SK-N-SH (cell line): ENCODE data around the gene SLC25A51. TPM values are rescaled to one million over a fixed set of nuclear protein-coding genes. Genes with fewer than 3 reads are reported as not detected.

Experiments
- CTCF ChIA-PET: fragments of 300-600, 350-600 bp; formaldehyde crosslinking; extraction: SDS; loops from one replicate; lab custom pipeline; 2021; lab: Yijun Ruan, JAX
- POLR2A ChIA-PET: fragments of 350-600 bp; sonication (Branson Sonifier 250); formaldehyde crosslinking; extraction: SDS; loops from one replicate; lab custom pipeline; 2020; ENCODE audit warnings: antibody characterized with exemption, inconsistent platforms; lab: Yijun Ruan, JAX
- DNase-seq: peaks from one replicate; pipeline ENCODE4 v3.0.0; 2012
- H2AFZ ChIP-seq: fragments of 200-600 bp; sonication (generic); 2 replicates; pipeline ENCODE4 v1.8.1; 2016; ENCODE audit warnings: antibody characterized with exemption, mild to moderate bottlenecking, low read depth
- H3F3A ChIP-seq: fragments of 200-600 bp; sonication (generic); replicated peaks from 2 replicates; pipeline ENCODE3; 2016; ENCODE audit warnings: antibody characterized with exemption, mild to moderate bottlenecking; ENCODE audit not compliant: insufficient read depth
- H3K27ac ChIP-seq, 2 experiments: fragments of 200-500 bp in 1 of 2; fragments of 200-600 bp in 1 of 2; sonication (Bioruptor generic) in 1 of 2; sonication (generic), shearing (Covaris generic) in 1 of 2; 2 replicates each; pipeline versions ENCODE4 v1.5.1 to v1.6.1; 2014 to 2016; ENCODE audit warnings: low read depth in 2 of 2, inconsistent platforms in 1 of 2, low read length in 1 of 2, mild to moderate bottlenecking in 1 of 2, mixed read lengths in 1 of 2
- H3K27me3 ChIP-seq: fragments of 200-600 bp; sonication (generic), shearing (Covaris generic); 2 replicates; pipeline ENCODE4 v1.6.1; 2016; ENCODE audit warnings: mixed run types; ENCODE audit not compliant: insufficient read depth
- H3K36me3 ChIP-seq, 2 experiments: fragments of 200-500 bp in 1 of 2; fragments of 200-600 bp in 1 of 2; sonication (Bioruptor generic) in 1 of 2; sonication (generic) in 1 of 2; replicated peaks in 1 of 2; 2 replicates each; pipeline versions ENCODE3 to v1.5.1; 2014 to 2016; ENCODE audit warnings: low read length in 1 of 2, mild to moderate bottlenecking in 1 of 2; ENCODE audit not compliant: insufficient read depth in 2 of 2, control insufficient read depth in 1 of 2
- H3K4me1 ChIP-seq, 2 experiments: fragments of 200-500 bp in 1 of 2; fragments of 200-600 bp in 1 of 2; sonication (Bioruptor generic) in 1 of 2; sonication (generic), shearing (Covaris generic) in 1 of 2; 2 replicates each; pipeline versions ENCODE4 v1.5.1 to v1.6.1; 2014 to 2016; ENCODE audit warnings: low read depth in 1 of 2, low read length in 1 of 2, mixed run types in 1 of 2; ENCODE audit not compliant: insufficient read depth in 2 of 2, control insufficient read depth in 1 of 2
- H3K4me2 ChIP-seq: fragments of 200-600 bp; sonication (generic), shearing (Covaris generic); 2 replicates; pipeline ENCODE4 v1.6.1; 2017; ENCODE audit warnings: mixed run types
- H3K4me3 ChIP-seq, 2 experiments: fragments of 200-500 bp in 1 of 2; fragments of 200-600 bp in 1 of 2; sonication (Bioruptor generic) in 1 of 2; sonication (generic), shearing (Covaris generic) in 1 of 2; 2 replicates each; pipeline versions ENCODE4 v1.5.1 to v1.8.1; 2014 to 2016; ENCODE audit warnings: low read depth in 2 of 2, inconsistent platforms in 1 of 2, low read length in 1 of 2, mild to moderate bottlenecking in 1 of 2, mixed read lengths in 1 of 2, moderate library complexity in 1 of 2
- H3K79me2 ChIP-seq: fragments of 200-600 bp; sonication (generic); 2 replicates; pipeline ENCODE4 v1.8.1; 2017; ENCODE audit warnings: mild to moderate bottlenecking; ENCODE audit not compliant: insufficient read depth
- H3K9ac ChIP-seq: fragments of 200-600 bp; sonication (generic); 2 replicates; pipeline ENCODE4 v1.6.1; 2017; ENCODE audit warnings: mixed run types
- H3K9me2 ChIP-seq: fragments of 200-600 bp; sonication (generic); 2 replicates; pipeline ENCODE4 v1.6.1; 2017; ENCODE audit warnings: mixed run types
- H3K9me3 ChIP-seq: fragments of 200-600 bp; sonication (generic); 2 replicates; pipeline ENCODE4 v1.6.1; 2017; ENCODE audit warnings: mixed run types, mild to moderate bottlenecking, moderate library complexity
- H4K20me1 ChIP-seq: fragments of 200-600 bp; sonication (generic); 2 replicates; pipeline ENCODE4 v1.6.1; 2017; ENCODE audit warnings: mild to moderate bottlenecking, mixed run types; ENCODE audit not compliant: insufficient read depth
- EP300 ChIP-seq, 2 experiments: IDR thresholded peaks; 2 replicates each; pipeline versions ENCODE4 v1.4.0 to v1.6.1; 2012; ENCODE audit warnings: borderline replicate concordance in 1 of 2, low read depth in 1 of 2, low read length in 1 of 2
- EZH2phosphoT487 ChIP-seq: fragments of 200-600 bp; sonication (generic); IDR thresholded peaks from 2 replicates; pipeline ENCODE4 v1.6.1; 2017; ENCODE audit warnings: low read depth, mixed run types, mild to moderate bottlenecking, antibody characterized with exemption, moderate library complexity, borderline replicate concordance
- FOXJ3 ChIP-seq: sonication (generic); formaldehyde crosslinking; IDR thresholded peaks from 2 replicates; pipeline ENCODE4 v1.5.1; 2020; ENCODE audit warnings: mild to moderate bottlenecking, missing genetic modification reagents
- FOXM1 ChIP-seq: IDR thresholded peaks from 2 replicates; pipeline ENCODE4 v1.4.0; 2012; ENCODE audit warnings: low read depth, mild to moderate bottlenecking
- GABPA ChIP-seq: IDR thresholded peaks from 2 replicates; pipeline ENCODE4 v1.4.0; 2012; ENCODE audit warnings: low read depth, mild to moderate bottlenecking
- GATA2 ChIP-seq: sonication (generic); formaldehyde crosslinking; IDR thresholded peaks from 2 replicates; pipeline ENCODE4 v1.5.0; 2020; ENCODE audit warnings: mild to moderate bottlenecking, missing genetic modification reagents
- JUND ChIP-seq: IDR thresholded peaks from 2 replicates; pipeline ENCODE4 v1.4.0; 2012
- MEF2A ChIP-seq: IDR thresholded peaks from 2 replicates; pipeline ENCODE4 v1.4.0; 2012; ENCODE audit warnings: low read depth, borderline replicate concordance
- NRF1 ChIP-seq: IDR thresholded peaks from 2 replicates; pipeline ENCODE4 v1.6.1; 2012; ENCODE audit warnings: low read depth, mild to moderate bottlenecking, low read length
- RAD21 ChIP-seq: IDR thresholded peaks from 2 replicates; pipeline ENCODE4 v1.6.1; 2012; ENCODE audit warnings: mild to moderate bottlenecking, low read length
- RCOR1 ChIP-seq: fragments of 150-350 bp; IDR thresholded peaks from 2 replicates; pipeline ENCODE4 v1.6.1; 2017; ENCODE audit warnings: antibody characterized with exemption, low read length
- RFX5 ChIP-seq: IDR thresholded peaks from 2 replicates; pipeline ENCODE4 v1.6.1; 2012; ENCODE audit warnings: mild to moderate bottlenecking, improper control_type of control experiment, low read length
- SIN3A ChIP-seq: IDR thresholded peaks from 2 replicates; pipeline ENCODE4 v1.6.1; 2012; ENCODE audit warnings: low read depth, mild to moderate bottlenecking, low read length, moderate library complexity, borderline replicate concordance
- SMC3 ChIP-seq: IDR thresholded peaks from 2 replicates; pipeline ENCODE4 v1.6.1; 2012; ENCODE audit warnings: low read depth, low read length, improper control_type of control experiment
- TEAD4 ChIP-seq: IDR thresholded peaks from 2 replicates; pipeline ENCODE4 v1.4.0; 2012; ENCODE audit warnings: mild to moderate bottlenecking, borderline replicate concordance; ENCODE audit not compliant: insufficient read depth
- WGBS: methylation state at CpG from one replicate; pipeline ENCODE4 v1.1.6; 2017; ENCODE audit warnings: low lambda C conversion rate; 5-methylcytosine and 5-hydroxymethylcytosine counted together
- polyA plus RNA-seq, 3 experiments: library from polyadenylated mRNA; depleted of rRNA; stranded (reverse); fragments of >200 nt; gene quantifications; 2 replicates each; pipeline ENCODE4 v1.2.3, GENCODE V29; 2012
- TF ChIP-seq, protein P1 (sequence below): IDR thresholded peaks from 2 replicates; pipeline ENCODE4 v1.4.0; 2012; ENCODE audit warnings: low read depth, borderline replicate concordance
- TF ChIP-seq, protein P2 (sequence below): IDR thresholded peaks from 2 replicates; pipeline ENCODE4 v1.6.1; 2012; ENCODE audit warnings: mild to moderate bottlenecking, low read depth, low read length, moderate library complexity
- TF ChIP-seq, protein P3 (sequence below): fragments of 200-600 bp; sonication (generic); IDR thresholded peaks from 2 replicates; pipeline ENCODE4 v1.6.1; 2017; ENCODE audit warnings: antibody characterized with exemption, mild to moderate bottlenecking, moderate library complexity
- TF ChIP-seq, protein P4 (sequence below): fragments of 150-350 bp; IDR thresholded peaks from 2 replicates; pipeline ENCODE4 v1.6.1; 2017; ENCODE audit warnings: antibody characterized with exemption, low read length, low read depth, borderline replicate concordance

Gene SLC25A51
- polyA plus RNA-seq, 1 of the 3 experiments (the other 2 are of a cell fraction), result 13.3 TPM

DNA sequence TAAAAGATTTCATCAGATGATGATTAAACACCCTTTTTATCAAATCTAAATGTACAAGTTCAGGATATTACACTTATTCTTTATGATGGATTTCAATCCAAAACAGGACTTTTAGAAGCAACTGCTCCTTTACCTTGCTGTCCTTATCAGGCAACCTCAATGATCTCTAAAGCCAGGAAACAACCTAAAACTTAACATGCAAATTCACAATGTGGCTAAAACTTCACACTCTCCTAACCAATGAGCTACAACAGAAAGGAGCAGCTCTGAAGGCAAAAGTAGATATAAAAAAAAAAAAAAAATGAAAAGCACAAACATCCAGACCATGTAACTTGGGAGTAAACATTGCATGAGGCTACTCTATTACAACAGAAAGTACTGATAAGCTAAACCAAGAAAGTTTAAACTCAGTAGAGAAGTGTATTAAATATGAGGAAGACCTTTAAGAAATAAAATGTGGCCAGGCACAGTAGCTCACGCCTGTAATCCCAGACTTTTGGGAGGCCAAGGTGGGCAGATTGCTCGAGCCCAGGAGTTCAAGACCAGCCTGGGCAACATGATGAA, 22.9 kb downstream of the SLC25A51 start (continued):
- TF ChIP-seq, protein P1, sequence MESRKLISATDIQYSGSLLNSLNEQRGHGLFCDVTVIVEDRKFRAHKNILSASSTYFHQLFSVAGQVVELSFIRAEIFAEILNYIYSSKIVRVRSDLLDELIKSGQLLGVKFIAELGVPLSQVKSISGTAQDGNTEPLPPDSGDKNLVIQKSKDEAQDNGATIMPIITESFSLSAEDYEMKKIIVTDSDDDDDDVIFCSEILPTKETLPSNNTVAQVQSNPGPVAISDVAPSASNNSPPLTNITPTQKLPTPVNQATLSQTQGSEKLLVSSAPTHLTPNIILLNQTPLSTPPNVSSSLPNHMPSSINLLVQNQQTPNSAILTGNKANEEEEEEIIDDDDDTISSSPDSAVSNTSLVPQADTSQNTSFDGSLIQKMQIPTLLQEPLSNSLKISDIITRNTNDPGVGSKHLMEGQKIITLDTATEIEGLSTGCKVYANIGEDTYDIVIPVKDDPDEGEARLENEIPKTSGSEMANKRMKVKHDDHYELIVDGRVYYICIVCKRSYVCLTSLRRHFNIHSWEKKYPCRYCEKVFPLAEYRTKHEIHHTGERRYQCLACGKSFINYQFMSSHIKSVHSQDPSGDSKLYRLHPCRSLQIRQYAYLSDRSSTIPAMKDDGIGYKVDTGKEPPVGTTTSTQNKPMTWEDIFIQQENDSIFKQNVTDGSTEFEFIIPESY, result no peak
- TF ChIP-seq TEAD4, result no peak
- TF ChIP-seq, protein P2, sequence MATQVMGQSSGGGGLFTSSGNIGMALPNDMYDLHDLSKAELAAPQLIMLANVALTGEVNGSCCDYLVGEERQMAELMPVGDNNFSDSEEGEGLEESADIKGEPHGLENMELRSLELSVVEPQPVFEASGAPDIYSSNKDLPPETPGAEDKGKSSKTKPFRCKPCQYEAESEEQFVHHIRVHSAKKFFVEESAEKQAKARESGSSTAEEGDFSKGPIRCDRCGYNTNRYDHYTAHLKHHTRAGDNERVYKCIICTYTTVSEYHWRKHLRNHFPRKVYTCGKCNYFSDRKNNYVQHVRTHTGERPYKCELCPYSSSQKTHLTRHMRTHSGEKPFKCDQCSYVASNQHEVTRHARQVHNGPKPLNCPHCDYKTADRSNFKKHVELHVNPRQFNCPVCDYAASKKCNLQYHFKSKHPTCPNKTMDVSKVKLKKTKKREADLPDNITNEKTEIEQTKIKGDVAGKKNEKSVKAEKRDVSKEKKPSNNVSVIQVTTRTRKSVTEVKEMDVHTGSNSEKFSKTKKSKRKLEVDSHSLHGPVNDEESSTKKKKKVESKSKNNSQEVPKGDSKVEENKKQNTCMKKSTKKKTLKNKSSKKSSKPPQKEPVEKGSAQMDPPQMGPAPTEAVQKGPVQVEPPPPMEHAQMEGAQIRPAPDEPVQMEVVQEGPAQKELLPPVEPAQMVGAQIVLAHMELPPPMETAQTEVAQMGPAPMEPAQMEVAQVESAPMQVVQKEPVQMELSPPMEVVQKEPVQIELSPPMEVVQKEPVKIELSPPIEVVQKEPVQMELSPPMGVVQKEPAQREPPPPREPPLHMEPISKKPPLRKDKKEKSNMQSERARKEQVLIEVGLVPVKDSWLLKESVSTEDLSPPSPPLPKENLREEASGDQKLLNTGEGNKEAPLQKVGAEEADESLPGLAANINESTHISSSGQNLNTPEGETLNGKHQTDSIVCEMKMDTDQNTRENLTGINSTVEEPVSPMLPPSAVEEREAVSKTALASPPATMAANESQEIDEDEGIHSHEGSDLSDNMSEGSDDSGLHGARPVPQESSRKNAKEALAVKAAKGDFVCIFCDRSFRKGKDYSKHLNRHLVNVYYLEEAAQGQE, result no peak

DNA sequence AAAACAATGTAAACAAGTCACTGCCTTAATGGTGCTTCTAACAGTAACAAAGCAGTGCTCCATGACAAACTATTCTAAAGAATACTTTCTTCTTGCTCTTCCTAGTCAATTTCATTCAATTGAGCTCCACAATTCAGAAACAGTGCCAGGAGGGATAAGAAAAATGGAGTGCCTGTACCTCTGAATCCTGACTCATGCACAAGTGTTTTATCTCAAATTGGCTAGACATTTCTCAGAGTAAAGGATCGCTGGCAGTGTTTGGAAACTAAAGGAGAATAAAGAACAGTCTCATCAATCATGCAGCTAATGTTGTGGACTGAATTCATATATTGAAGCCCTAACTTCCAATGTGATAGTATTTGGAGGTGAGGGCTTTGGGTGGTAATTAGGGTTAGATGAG, 27.6 kb downstream of the SLC25A51 start:
- H3K9me2 ChIP-seq, result no peaks in the 10 kb centered on the region
- WGBS, result 96% methylated on average over 1 of the region's 1 CpG
- DNase-seq, result no peak
- no peaks in the 10 kb centered on the region for H3K9me3 ChIP-seq
- H2AFZ ChIP-seq, result no peak overlapping the region
- no peak overlapping the region for H3K9ac ChIP-seq
- no peaks in the 10 kb centered on the region for H3F3A ChIP-seq
- H3K36me3 ChIP-seq, result peaks cover 16 to 26% of the 10 kb centered on the region in 2 experiments
- no peaks in the 10 kb centered on the region for H3K27me3 ChIP-seq
- no peak overlapping the region for H3K27ac ChIP-seq
- no peaks in the 10 kb centered on the region for H3K4me1 ChIP-seq
- POLR2A ChIA-PET, result no interaction called here
- no peak overlapping the region for H3K4me2 ChIP-seq
- CTCF ChIA-PET, result interaction anchor here (1.0 kb wide), 1 partner anchor 9 kb away, joined by 3 read pairs; no protein-coding TSS in a partner anchor
- no peaks in the 10 kb centered on the region for H4K20me1 ChIP-seq
- H3K4me3 ChIP-seq, result no peak overlapping the region
- no peaks in the 10 kb centered on the region for H3K79me2 ChIP-seq
- no peak for TF ChIP-seq JUND
- no peak for TF ChIP-seq SMC3
- TF ChIP-seq MEF2A, result no peak
- TF ChIP-seq RCOR1, result no peak
- no peak for TF ChIP-seq FOXJ3 (CRISPR knock-in tag)
- no peak for TF ChIP-seq EP300 (IDR thresholded peaks at IDR 0.05; ENCODE audit: borderline replicate concordance in 1 of 2, low read depth in 1 of 2, low read length in 1 of 2)
- TF ChIP-seq GABPA, result no peak
- no peak for TF ChIP-seq FOXM1
- TF ChIP-seq, protein P3, sequence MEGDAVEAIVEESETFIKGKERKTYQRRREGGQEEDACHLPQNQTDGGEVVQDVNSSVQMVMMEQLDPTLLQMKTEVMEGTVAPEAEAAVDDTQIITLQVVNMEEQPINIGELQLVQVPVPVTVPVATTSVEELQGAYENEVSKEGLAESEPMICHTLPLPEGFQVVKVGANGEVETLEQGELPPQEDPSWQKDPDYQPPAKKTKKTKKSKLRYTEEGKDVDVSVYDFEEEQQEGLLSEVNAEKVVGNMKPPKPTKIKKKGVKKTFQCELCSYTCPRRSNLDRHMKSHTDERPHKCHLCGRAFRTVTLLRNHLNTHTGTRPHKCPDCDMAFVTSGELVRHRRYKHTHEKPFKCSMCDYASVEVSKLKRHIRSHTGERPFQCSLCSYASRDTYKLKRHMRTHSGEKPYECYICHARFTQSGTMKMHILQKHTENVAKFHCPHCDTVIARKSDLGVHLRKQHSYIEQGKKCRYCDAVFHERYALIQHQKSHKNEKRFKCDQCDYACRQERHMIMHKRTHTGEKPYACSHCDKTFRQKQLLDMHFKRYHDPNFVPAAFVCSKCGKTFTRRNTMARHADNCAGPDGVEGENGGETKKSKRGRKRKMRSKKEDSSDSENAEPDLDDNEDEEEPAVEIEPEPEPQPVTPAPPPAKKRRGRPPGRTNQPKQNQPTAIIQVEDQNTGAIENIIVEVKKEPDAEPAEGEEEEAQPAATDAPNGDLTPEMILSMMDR, result no peak
- no peak for TF ChIP-seq SIN3A
- no peak for TF ChIP-seq NRF1
- TF ChIP-seq RAD21, result no peak
- no peak for TF ChIP-seq RFX5
- no peak for TF ChIP-seq GATA2 (CRISPR knock-in tag)
- TF ChIP-seq EZH2phosphoT487, result no peak
- TF ChIP-seq, protein P4, sequence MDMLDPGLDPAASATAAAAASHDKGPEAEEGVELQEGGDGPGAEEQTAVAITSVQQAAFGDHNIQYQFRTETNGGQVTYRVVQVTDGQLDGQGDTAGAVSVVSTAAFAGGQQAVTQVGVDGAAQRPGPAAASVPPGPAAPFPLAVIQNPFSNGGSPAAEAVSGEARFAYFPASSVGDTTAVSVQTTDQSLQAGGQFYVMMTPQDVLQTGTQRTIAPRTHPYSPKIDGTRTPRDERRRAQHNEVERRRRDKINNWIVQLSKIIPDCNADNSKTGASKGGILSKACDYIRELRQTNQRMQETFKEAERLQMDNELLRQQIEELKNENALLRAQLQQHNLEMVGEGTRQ, result no peak
- TF ChIP-seq, protein P1, result no peak
- TF ChIP-seq, all 33 proteins: peak for 0
